Activated CD4-positive, CD25-positive, alpha-beta regulatory T cell treated with anti-CD3 and anti-CD28 coated beads, Interleukin-2, amount 50 U/mL, for 16 hours (primary cell): ENCODE data around the gene PACC1.
A peak's percentile ranks its signal among the peaks of the same experiment; 100 is the strongest.

ENCODE experiments used
- DNase-seq: peaks from one replicate; pipeline ENCODE4 v3.0.0-alpha.2; 2020; ENCODE audit warnings: low read depth, low spot score

Gene PACC1

DNA sequence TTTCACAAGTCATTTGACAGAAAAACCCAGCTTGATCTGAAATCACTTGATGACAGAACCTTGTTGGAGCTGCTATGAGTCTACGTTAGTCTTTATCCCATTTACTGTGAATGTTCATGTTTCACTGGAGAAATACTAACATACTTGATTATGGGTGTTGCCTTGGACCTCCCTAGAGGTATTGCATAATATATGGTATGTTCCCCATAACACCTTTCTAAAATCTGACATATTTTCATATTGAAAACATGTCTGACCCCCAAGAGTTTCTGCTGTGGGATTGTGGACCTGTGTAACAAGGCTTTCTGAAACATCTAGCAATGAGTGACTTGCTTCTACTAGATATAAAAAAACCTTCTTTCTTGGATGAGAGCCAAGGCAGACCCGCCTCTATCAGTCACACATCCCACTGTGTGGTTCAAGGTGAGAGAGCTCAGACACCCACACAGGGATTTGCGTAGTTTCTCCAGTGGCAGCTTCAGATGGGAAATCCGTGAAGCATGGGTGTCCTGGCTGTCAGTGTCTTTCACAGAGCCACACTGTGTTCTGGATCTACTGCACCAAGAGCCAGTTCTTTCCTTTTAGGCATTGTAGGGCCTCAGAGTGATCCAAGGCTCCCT is 22.6 kb upstream of the PACC1 start:
- no peak for DNase-seq

DNA sequence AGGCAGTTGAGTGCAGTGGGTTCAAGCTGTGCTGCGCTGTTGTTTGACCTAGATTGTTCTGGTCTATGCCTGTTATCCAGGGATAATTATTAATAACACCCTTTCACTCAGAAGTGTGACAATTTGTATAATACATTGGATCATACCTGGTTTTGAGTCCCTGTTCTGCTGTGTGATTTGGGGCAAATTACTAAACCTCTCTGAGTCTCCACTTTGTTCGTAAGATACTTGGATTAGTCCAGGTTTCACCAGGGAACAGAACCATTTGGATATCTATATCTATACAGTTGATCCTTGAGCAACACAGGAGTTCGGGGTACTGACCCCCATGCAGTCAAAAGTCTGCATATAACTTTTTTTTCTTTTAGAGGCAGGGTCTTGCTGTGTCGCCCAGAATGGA is 20.3 kb upstream of the PACC1 start:
- DNase-seq: no peak

DNA sequence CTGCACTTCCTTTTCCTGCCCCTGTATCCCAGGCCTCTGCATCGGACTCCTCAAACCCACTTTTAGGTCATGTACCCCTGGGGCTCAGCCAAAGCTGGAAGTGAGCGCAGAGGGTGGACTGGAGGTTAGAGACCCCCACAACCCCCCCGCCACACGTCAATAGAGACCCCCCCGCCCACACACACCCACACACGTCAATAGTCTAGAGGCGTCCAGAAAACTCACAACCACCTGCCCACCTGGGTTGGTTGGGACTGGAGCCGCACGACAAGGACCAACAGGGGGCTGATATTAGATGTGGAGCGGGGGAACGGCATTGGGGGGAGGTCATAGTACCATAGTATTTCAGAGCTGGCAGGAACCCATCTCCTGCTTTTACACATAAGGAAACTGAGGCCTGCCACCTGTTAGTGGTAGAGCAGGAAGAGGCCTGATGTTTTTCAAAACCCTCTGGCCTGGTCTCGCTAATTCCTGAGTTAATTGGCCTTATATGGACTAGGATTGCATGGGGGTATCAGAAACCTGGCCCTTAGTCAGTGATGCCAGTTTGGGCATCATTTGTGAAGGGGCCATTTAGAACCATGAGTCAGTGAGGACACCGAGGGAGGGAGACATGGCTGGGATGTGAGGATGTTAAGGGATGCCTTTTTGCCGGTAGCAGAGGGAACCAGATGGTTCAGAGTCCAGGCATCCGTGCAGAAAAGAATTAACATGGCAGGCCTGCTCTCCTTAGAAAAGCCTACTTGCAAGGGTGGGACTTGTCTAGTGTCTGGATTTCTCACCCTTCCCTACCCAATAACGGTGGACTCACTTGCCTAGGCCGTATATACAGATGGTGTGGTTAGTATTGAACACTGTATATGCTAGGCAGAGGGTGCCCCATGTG is 19.1 kb upstream of the PACC1 start:
- DNase-seq: no peak

DNA sequence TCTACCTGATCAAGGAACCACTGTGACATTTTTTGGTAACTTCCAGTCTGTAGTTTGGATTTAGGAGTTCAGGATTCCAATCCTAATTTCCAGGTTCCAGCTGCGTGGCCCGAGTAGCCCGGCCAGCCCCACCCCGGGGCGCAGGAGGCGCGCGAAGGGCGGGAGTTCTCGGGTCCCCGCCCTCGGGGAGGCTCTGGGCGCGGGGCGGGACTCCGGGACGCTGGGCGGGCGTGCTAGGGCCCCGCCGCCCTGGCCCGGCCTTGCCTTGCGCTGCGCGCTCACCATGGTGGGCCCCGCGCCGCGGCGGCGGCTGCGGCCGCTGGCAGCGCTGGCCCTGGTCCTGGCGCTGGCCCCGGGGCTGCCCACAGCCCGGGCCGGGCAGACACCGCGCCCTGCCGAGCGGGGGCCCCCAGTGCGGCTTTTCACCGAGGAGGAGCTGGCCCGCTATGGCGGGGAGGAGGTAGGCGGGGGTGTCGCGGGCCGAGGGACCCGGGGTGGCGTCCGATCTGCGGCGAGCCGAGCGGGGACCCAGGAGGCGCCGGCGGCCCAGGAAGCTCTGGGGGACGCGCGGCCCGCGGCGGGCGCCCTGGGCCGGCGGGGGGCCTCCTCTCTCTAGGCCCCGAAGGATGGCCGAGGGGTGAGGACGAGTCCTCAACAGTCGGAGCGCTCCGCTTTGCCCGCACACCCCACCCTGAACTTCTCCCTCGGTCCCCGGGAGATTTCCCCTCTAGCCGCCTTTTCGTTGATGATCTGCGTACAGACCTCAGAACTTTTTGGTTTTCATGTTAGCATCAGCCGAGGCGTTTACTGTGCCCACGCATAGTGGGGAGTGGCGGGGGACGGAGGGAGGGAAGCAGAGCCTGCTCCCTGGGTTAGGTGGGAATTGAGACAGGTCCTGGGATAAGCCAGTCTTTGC is 18.2 kb upstream of the PACC1 start, which contains the start of gene NENF:
TSS of gene NENF (plus strand) at position 260 of the 916 bp plus-strand sequence. CDS start at position 284, 24 bp downstream.
- DNase-seq: peak; percentile 38

DNA sequence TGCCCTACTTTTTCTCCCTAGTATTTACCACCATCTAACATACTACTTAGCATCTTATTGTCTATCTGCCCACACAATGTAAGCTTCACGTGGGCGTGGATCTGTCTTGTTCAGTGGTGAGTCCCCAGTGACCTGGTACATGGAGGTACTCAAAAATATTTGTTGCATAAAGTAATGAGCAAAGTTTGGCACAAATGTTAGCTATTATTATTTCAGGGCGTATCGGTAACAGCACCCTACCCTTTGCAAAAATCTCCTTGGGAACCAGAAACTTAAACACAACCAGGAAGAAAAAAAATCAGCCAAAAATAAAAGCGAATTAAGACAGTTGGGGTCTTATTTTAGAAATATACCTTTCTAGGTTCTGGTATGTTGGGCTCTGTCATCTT is 17.6 kb upstream of the PACC1 start:
- DNase-seq: no peak

DNA sequence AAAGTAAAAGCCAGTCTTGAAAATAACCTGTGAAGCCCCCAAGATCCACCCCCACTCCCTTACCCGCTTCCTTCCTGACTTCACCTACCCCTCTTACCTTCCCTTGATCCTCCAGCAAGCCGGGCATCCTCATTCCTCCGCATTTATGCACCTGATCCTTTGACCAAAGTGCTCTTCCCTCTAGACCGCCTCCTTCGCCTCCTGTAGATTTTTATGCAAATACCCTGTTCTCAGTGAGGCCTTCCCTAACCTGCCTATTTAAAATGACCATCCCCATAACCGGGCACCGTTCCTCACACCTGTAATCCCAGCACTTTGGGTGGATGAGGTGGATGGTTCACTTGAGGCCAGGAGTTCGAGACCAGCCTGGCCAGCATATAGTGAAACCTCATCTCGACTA is 17.0 kb upstream of the PACC1 start:
- no peak for DNase-seq

DNA sequence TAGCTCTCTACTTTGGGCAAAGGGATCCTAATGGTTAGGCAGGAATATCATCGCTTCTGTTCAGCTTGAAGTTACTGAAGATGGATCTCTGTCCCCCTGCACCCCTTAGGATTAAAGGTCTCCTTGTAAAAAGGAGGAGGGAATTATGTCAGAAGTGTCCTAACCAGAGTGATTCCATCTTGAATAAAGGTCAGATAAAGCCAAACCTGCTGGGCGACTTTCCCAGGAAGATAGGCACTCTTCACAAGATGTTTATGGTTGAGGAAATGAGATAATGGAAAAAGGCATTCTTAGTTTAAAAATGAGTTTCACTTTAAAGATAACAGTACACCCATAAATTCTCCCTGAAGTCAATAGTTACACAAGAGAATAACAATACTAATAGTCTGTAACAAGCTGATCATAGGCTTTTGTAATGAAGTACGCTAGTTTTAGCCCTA is 16.3 kb upstream of the PACC1 start:
- DNase-seq: no peak

DNA sequence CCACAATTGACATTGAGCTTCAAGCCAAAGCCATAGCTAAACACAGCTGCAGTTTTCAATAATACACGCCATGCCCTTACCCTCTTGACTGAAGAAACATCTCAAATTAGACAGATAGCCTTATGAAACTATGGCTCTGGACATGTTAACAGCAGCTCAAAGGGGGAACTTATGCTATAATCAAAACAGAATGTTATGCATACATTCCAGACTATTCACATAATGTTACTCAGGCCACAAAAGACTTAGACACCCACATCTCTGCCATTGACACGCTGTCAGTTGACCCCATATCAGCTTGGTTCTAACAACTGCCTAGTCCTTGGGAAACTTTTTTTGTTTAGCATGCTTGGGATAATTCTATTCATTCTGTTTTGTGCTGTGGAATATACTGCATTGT is 15.7 kb upstream of the PACC1 start:
- DNase-seq: no peak

DNA sequence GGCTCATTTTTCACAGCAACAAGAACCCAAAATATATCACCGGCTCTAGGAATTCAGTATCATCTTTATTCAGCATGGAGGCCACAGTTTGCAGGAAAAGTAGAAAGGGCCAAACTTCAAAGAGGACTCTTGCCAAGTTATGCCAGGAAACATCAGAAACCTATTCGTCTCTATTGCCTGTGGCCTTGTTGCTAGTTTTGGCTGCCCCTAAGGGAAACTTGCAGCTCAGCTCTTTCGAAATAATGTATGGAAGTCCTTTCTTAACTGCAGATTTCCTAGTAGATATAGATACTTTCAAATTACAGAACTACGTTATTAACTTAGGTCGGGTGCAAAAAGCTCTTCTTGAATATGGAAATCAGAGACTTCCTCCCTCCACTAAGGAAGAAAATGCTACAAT is 13.8 kb upstream of the PACC1 start:
- DNase-seq: no peak

DNA sequence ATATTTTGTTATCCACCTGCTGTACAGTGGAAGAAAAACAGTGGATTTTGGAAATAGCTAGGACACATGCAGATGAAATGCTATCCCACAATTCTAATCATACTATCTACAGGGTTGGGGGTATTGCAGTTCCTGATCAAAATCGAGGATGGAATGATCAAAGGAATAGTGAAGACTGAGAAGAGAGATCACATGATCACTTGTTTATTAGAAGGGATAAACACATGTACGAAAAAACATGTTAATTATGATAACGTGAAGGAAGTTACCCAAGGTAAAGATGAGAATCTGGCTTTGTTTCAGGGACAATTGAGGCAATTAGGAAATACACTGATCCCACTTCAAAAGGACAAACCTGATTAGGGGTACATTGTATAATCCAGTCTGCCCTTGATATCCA is 9.2 kb upstream of the PACC1 start:
- no peak for DNase-seq

DNA sequence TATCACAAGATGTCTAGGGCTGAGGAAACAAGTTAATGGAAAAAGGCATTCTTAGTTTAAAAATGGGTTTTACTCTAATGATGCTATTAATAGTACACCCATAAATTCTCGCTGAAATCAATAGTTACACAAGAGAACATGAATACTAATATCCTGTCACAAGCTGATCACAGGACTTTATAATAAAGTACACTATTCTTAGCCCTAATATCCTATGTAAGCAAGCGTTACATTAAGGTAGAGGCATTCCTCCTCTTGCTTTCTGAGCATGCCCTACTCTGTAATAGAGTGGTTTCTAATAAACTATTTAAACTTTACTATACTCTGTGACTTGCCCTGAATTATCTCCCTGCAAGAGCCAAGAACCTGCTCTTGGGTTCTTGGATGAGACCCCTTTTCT is 6.5 kb upstream of the PACC1 start:
- DNase-seq: no peak

DNA sequence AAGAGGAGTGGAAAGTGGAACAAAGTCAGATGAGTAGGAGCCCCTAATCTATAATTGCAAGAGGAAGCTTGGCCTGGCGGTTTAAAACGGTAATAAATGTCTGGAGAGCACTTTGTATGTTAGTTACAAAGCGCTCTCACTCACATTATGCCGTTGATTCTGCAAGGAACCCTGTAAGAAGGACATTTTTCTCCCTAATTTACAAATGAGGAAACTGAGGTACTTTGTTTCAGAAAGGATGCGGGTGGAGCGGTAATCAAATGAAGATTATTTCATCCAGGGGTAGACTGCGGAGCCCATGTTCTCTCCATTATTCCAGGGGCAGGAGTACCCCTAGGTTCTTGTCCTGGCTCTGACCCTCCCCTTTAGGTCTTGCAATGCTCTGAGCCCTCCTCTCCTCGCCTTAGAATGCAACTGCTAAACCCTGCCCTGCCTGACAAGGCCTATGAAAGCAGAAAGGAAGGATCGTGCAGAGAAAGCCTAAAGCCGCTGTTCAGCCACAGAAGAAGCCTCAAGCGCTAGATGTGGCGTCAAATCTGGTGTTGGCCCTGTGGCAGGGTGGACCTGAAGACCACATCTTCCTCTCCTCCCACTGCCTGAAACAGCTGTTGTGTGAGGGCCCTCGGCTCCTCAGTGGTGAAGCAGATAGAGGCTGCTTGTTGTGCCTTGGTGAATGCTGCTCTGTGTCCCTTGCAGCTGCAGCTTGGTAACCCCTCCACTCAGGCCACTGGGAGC is 588 bp upstream of the PACC1 start:
- DNase-seq: no peak

DNA sequence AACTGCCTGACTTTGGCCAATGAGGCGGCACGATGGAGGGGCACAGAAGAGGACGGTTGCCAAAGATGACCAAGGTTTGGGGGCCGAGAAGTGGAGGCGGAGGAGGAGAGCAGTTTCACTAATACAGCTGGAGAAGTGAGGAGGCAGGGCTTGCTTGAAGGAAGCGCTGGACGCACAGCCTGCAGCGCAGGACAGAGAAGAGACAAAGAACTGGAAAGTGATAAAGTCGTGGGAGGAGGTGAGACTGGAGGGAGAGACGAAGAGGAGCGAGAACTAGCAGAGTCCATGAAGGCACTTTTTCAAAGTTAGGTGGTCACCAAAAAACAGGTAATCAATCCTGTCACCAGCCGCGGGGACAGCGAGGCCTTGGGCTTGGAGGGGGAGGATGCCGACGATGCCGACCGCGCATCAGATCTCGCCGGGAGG is 771 bp downstream of the PACC1 start:
- DNase-seq: no peak

DNA sequence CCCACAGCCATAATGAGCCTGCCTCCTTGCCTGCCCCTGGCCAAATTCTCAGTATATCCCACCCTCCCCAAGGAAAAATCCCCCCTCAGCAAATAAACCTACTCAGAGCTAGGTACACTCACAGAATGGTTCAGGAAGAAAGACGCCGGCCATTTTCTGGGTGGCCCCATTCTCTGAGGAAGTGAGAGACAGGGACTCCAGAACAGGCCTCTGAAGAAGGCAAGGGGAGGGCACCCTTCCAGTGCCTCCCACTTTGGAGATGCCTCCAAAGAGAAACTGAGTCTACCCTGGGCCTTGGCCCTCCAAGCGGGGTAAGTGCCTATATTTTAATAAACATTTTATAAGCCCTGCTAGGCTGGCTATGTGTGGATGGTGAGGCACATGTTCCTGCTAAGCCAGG is 2.3 kb downstream of the PACC1 start:
- no peak for DNase-seq

DNA sequence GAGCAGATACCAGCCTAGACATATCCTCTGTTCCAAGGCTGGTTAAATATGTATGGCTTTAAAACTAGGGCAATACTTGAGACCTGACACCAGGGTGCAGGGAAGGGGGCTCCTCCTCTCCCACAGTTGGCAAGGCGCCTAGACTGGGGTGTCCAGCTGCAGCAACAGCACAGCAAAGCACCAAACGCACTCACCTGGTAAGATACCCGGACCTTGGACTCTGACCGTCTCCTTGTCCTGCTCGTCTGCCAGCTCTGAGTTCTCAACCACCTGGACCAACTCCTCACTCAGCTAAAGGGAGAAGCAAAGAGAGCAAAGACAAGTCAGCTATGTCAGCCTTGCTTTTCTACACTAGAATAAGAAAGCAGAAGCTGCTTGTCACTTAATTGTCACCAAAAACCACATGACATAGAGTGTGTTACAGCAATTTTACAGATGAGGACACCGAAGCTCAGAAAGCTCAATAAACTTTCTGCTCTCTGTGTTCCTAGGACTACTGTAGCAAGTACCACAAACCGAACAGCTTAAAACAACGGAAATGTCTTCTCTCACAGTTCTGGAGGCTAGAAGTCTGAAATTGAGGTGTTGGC is 4.4 kb downstream of the PACC1 start:
- no peak for DNase-seq

DNA sequence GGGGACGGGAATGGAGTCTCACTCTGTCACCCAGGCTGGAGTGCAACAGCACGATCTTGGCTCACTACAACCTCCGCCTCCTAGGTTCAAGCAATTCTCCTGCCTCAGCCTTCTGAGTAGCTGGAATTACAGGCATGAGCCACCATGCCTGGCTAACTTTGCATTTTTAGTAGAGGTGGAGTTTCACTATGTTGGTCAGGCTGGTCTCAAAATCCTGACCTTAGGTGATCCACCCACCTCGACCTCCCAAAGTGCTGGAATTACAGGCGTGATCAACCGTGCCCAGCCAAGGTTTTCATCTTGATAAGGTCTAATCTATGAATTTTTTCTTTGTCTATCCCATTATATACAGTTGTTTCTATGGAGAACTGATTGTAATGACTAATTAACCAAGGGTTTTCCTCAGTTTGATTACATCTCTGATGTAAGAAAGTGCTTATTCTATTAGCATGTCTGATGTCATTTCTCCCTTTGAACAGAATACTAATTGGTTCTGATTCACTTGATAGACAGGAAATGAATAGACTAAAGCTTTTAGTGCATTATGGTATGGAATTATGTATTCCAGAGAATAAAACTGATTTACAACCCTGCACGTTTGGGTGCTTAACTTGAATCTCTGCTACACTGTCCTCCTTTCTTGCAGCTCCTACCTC is 11.9 kb downstream of the PACC1 start:
- no peak for DNase-seq

DNA sequence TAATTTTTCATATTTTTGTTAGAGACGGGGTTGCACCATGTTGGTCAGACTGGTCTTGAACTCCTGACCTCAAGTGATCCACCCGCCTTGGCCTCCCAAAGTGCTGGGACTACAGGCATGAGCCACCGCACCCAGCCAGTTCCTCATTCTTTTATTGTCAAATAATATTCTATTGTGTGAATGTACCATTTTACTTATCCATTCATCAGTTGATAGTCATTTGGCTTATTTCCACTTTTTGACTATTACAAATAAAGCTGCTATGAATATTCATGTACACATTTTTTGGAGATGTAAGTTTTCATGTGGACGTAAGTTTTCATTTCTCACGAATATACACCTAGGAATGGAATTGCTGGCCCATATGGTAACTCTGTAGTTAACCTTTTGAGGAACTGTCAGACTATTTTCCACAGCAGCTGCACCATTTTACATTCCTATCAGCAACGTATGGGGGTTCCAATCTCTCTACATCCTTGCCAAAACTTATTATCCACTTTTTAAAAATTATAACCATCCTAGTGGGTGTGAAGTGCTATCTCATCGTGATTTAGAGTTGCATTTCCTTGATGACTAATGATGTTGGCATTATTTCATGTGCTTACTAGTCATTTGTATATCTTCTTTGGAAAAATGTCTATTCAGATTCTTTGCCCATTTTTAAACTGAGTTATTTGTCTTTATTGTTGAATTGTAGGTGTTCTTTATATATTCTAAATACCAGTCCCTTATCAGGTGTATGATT is 12.7 kb downstream of the PACC1 start:
- no peak for DNase-seq

DNA sequence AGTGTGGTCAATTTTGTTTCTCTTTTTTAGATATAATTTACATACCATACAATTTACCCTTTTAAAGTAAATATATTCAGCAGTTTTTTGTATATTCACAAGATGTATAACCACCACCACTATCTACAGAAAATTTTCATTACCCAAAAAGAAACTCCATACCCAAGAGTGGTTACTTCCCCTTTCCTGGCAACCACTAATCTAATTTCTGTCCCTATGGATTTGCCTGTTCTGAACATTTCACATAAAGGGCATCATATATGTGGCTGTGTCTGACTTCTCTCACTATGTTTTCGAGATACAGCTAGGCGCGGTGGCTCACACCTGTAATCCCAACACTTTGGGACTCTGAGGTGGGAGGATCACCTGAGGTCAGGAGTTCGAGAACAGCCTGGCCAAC is 13.6 kb downstream of the PACC1 start:
- DNase-seq: no peak

DNA sequence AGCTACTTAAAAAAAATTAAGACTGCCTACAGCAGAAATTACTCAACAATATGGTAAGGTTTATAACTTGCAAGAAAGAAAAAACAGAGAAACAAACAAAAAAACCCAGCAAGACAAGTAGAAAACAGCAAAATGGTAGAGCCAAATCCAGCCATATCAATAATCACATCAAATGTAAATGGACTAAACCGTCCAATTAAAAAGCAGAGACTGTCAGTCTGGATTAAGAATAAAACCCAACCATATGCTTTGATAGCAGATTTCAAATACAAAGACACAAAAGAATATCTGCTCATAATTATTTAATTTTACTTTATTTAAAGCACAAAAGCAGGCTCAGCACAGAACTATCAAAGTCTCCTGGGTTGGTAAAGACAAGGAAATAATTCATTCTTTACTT is 17.5 kb downstream of the PACC1 start:
- DNase-seq: no peak

DNA sequence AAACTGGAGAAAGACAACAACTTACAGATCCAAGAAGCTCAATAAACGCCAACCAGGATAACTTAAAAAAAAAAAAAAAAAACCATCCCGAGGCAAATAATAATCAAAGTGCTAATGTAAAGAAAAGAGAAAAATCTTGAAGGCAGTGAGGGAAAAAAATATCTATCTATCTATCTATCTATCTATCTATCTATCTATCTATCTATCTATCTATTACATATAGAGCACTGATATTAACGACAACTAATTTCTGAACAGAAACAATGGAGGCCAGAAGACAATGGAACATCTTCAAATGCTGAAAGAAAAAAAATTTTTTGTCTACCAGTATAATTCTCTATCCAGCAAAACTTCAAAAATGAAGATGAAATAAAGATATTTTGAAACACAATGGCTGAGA is 18.0 kb downstream of the PACC1 start:
- no peak for DNase-seq
